ENCODE data around the gene FNDC10. TPM values are rescaled to one million over a fixed set of nuclear protein-coding genes. Genes with fewer than 3 reads are reported as not detected.
"Not testable (repeated sequence)": the region's sequence is repeated elsewhere in the genome, so short reads cannot be mapped to it uniquely, and the experiment has no call there.

The FNDC10 gene
- polyA plus RNA-seq, 3 donors = 0.52 to 2.2 (median 0.70) TPM

- H3K27ac ChIP-seq (ENCODE audit: low read depth, low read length) = no peak overlapping the region
- WGBS, 3 donors = 61 to 71% (median 65%) methylated on average over 4 of the region's 4 CpGs
Measured at GRCh38 chr1:1558591-1558990, 41.3 kb downstream of the FNDC10 start.

DNA sequence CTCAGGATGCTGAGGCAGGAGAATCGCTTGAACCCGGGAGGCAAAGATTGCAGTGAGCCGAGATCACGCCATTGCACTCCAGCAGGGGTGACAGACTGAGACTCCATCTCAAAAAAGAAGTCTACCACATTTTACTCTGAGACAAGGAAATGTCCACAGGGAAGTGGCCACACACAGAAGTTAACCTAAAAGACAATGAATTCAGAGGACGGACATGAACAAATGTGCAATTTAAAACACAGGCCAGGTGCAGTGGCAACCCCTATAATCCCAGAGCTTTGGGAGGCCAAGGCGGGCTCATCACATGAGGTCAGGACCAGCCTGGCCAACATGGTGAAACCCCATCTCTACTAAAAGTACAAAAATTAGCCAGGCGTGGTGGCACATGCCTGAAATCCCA is 42.2 kb downstream of the FNDC10 start:
- 94 to 95% (median 94%) methylated on average over 7 of the region's 7 CpGs for WGBS, 3 donors
- not testable (repeated sequence) for H3K27ac ChIP-seq (ENCODE audit: low read depth, low read length)

GRCh38 chr1:1556961-1557360 is 43.0 kb downstream of the FNDC10 start:
- H3K27ac ChIP-seq (ENCODE audit: low read depth, low read length) = not testable (repeated sequence)
- WGBS, 3 donors = 90 to 95% (median 94%) methylated on average over 11 of the region's 11 CpGs

DNA sequence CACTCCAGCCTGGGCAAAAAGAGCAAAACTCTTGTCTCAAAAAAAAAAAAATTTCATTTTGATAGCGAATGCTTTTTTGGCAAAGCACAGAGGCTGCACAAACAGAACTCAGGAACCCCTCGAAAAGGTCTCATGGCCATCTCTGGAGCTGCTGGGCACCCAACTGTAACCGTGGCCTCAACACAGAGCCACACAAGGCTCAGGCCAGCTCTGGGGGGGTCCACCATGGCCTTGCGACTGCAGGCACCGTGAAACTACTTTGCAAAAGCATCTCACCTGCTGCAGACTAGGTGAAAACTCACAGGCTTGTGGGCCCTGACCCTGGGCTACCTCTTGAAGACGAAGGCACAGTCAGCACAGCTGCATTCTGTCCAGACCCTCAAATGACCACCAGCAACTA is 43.4 kb downstream of the FNDC10 start:
- 85 to 94% (median 88%) methylated on average over 6 of the region's 6 CpGs for WGBS, 3 donors
- no peak overlapping the region for H3K27ac ChIP-seq (ENCODE audit: low read depth, low read length)

DNA sequence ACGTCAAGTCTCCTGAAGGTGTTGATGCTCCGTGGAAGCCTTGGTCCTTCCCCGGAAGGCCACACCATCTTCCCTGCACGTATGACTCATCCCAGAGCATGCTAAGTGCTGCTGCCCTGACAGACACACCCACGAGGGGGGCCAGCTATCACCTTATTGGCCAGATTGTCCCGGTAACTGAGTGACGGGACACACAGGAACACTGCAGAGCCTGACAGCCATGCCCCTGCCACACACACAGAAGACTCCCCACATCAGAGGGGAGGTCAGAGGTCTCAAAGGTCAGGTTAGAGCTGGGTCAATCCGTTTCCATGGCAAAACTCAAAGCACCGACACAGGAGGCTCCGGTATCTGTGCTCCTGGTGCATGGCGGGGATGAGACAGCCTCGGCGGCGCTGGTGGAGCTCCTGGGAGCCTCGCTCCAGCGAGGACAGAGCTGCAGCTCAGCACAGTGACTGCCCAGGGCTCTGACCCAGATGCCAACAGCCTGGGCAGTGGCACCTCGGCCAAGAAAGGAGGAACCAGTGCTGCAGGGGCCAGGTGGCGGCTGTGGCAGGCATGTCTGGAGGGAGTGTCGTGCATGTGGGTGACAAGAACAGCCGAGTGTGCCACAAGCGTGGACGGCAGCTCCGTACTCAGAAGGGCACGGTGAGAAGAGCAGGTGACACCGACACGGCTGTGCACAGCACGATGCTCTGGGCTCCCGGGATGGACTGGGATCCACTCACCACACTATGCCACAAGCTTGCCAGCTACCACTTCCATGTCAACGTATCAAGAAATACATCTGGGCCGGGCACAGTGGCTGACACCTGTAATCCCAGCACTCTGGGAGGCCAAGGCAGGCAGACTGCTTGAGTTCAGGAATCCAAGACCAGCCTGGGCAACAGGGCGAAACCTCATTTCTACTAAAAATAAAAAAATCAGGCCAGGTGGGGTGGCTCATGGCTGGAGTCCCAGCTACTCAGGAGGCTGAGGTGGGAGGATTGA is 44.7 kb downstream of the FNDC10 start:
- WGBS, 3 donors = 74 to 78% (median 75%) methylated on average over 31 of the region's 31 CpGs
- no peak overlapping the region for H3K27ac ChIP-seq (ENCODE audit: low read depth, low read length)

DNA sequence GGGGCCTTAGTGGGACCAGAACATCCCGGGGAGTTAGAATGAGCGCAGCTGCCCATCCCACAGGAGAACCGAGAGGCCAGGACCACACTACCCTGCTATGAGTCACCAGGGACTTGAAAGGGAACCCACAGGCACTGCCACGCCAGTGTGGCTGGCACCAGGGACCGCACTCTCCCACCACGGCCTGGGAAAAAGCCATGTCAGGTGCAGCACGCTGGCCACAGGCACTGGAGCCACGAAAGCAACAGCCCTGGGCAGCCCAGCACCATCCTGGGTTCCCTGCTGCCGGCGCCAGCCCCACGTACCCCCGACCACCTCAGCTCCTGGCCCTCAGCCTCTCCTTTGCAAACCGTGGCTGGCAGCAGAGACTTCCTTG is 45.4 kb downstream of the FNDC10 start:
- no peak overlapping the region for H3K27ac ChIP-seq (ENCODE audit: low read depth, low read length)
- WGBS, 3 donors = 67 to 85% (median 80%) methylated on average over 12 to 13 of the region's 13 CpGs

DNA sequence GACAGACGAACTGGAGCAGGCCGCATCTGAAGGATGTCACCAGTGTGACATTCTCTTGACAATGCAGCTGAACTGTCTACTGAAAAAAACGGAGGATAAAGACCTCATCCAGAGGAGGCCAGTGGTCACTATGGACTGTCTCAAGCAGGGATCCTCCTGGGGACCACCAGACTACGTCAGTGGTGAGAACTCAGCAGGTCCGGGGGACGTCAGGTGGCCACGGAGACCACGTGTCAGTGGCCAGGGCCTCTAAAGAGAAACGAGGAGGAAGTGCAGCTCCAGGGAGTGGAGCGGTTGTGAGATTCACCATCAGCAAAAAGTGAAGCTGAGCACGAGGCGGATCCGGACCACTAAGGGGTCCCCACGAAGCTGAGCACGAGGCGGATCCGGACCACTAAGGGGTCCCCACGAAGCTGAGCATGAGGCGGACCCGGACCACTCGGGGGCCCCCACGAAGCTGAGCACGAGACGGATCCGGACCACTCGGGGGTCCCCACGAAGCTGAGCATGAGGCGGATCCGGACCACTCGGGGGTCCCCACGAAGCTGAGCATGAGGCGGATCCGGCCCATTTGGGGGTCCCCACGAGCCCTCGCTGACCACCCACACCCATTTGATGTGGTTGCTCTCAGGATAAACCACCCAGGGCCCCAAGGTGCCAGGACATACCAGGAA is 46.0 kb downstream of the FNDC10 start:
- H3K27ac ChIP-seq (ENCODE audit: low read depth, low read length) = no peak overlapping the region
- 86 to 91% (median 89%) methylated on average over 34 to 35 of the region's 35 CpGs for WGBS, 3 donors

DNA sequence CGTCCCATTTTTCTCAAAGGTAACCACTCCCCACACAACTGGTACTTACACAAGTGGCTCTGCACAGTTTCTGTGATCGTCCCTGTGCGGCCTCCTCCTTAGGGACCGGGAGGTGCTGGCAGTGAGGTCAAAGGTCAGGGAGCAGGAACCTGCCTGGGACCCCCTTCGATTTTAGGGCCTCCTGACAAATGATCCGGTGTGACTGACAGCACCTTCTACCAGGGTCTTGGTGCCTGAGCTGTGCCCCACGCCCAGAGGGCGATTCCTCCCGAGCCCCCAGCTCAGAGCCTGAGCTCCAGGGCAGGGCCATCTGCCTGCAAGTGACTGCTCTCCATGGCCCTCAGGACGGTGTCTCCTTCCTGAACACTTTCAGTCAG is 47.7 kb downstream of the FNDC10 start:
- 66 to 86% (median 80%) methylated on average over 9 to 10 of the region's 10 CpGs for WGBS, 3 donors
- H3K27ac ChIP-seq (ENCODE audit: low read depth, low read length) = no peak overlapping the region

GRCh38 chr1:1551524-1552262 is 48.2 kb downstream of the FNDC10 start:
- WGBS, 3 donors = 70 to 88% (median 88%) methylated on average over 30 to 33 of the region's 33 CpGs
- no peak overlapping the region for H3K27ac ChIP-seq (ENCODE audit: low read depth, low read length)

DNA sequence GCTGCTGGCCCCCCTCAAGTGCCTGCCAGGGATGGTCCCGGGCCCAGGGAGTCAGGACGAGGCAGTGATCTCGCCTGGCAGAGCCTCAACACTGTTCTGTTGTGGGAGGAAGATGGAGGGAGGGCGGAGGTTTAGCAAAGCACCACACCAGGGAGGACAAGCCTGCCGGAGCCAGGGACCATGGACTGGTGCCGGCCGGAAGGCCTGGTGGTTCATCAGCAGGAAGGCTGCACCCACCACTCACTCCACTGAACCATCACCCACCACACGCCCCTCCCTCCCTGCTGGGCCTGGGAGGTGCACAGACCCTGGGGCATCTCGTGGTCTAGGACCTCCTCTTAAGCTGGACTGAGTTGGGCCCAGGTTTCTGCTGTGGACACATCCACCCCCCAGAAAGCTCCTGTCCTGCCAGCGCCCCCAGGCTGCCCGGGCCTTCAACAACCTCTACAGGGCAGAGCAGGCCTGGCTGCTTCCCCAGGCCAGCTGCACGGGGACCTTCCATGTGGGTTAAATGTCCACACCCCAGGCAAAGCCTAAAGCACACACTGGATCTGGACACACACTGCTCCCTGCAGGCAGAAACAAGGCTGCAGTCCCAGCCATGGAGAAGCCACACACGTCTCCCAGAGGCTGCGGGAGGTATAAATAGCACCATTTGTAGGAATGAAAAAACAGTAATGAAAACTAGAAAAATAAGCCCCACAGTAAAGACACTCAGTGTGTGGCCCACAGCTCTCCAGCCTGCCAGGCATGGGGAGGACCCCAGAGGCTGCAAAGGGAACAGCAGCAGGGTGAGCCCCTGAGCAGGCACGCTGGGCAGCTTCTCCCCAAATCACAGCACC is 49.1 kb downstream of the FNDC10 start:
- WGBS, 3 donors = 51 to 70% (median 59%) methylated on average over 15 of the region's 15 CpGs
- no peak overlapping the region for H3K27ac ChIP-seq (ENCODE audit: low read depth, low read length)

- H3K27ac ChIP-seq (ENCODE audit: low read depth, low read length) = no peak overlapping the region
- 77 to 86% (median 84%) methylated on average over 7 of the region's 7 CpGs for WGBS, 3 donors
Measured at GRCh38 chr1:1550087-1550486, 49.8 kb downstream of the FNDC10 start.

DNA sequence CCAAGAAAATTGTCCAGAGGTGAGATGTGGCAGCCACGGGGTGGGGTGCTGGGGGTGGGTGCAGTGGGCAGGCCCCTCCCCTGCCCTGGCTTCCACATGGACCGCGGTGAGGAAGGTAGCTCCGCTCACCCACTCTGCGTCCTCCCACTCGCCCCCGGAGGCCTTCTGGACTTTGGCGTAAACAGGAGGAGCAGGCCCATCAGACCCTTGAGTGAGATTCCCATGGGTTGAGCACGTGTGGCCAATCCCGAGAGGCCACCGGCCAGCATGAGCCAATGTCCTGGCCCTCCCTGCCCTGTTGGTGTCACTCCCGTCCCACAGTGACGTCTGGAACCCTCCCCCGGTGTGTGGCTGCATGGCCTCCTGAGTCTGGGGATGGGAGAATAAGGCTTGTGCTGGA is 51.3 kb downstream of the FNDC10 start:
- 67 to 85% (median 77%) methylated on average over 14 of the region's 14 CpGs for WGBS, 3 donors
- H3K27ac ChIP-seq (ENCODE audit: low read depth, low read length) = no peak overlapping the region

Other genes starting within 250 kb of the FNDC10 start
- 100 to 1,000 TPM in 1 of 3 donors, 10 to 100 TPM in 2; 11.7 to 104 (median 82.1) TPM for gene MXRA8, start 241.6 kb downstream of the FNDC10 start, polyA plus RNA-seq
- 100 to 1,000 TPM; 129 to 240 (median 165) TPM for gene AURKAIP1, start 224.9 kb downstream of the FNDC10 start, polyA plus RNA-seq
- 100 to 1,000 TPM; 103 to 173 (median 106) TPM for gene CCNL2, start 200.8 kb downstream of the FNDC10 start, polyA plus RNA-seq
- gene MRPL20, start 192.8 kb downstream of the FNDC10 start, polyA plus RNA-seq = 100 to 1,000 TPM; 110 to 228 (median 190) TPM
- gene ANKRD65, start 178.9 kb downstream of the FNDC10 start, polyA plus RNA-seq = 10 to 100 TPM in 2 of 3 donors, 1 to 10 TPM in 1; 9.9 to 25.5 (median 10.6) TPM
- 10 to 100 TPM in 2 of 3 donors, 1 to 10 TPM in 1; 7.8 to 53.1 (median 42.1) TPM for gene VWA1, start 164.4 kb downstream of the FNDC10 start, polyA plus RNA-seq
- 10 to 100 TPM in 1 of 3 donors, 1 to 10 TPM in 1, under 1 TPM in 1; 0.34 to 10.3 (median 2.2) TPM for gene ATAD3C, start 150.4 kb downstream of the FNDC10 start, polyA plus RNA-seq
- 10 to 100 TPM; 13.6 to 27.5 (median 14.2) TPM for gene ATAD3B, start 128.4 kb downstream of the FNDC10 start, polyA plus RNA-seq
- 10 to 100 TPM; 12.9 to 23.1 (median 14.2) TPM for gene ATAD3A, start 88.0 kb downstream of the FNDC10 start, polyA plus RNA-seq
- 1 to 10 TPM in 2 of 3 donors, under 1 TPM in 1; 0.85 to 4.3 (median 2.1) TPM for gene TMEM240, start 59.5 kb downstream of the FNDC10 start, polyA plus RNA-seq
- 100 to 1,000 TPM in 2 of 3 donors, 10 to 100 TPM in 1; 63.1 to 139 (median 133) TPM for gene SSU72, start 25.3 kb downstream of the FNDC10 start, polyA plus RNA-seq
- gene MIB2, start 15.4 kb upstream of the FNDC10 start, polyA plus RNA-seq = 10 to 100 TPM; 37.0 to 65.3 (median 41.8) TPM
- 10 to 100 TPM in 1 of 3 donors, 1 to 10 TPM in 1, under 1 TPM in 1; 0.89 to 24.4 (median 3.4) TPM for gene MMP23B, start 32.0 kb upstream of the FNDC10 start, polyA plus RNA-seq
- 10 to 100 TPM; 17.6 to 35.4 (median 26.6) TPM for gene CDK11B, start 58.9 kb upstream of the FNDC10 start, polyA plus RNA-seq
- gene SLC35E2B, start 92.7 kb upstream of the FNDC10 start, polyA plus RNA-seq = 10 to 100 TPM; 15.1 to 19.5 (median 18.5) TPM
- 10 to 100 TPM; 10.5 to 52.6 (median 21.5) TPM for gene CDK11A, start 124.2 kb upstream of the FNDC10 start, polyA plus RNA-seq
- gene NADK, start 178.3 kb upstream of the FNDC10 start, polyA plus RNA-seq = 100 to 1,000 TPM in 1 of 3 donors, 10 to 100 TPM in 2; 33.2 to 131 (median 73.2) TPM